NAMALWA (cell line): ENCODE measurements around the gene KYNU.
"Not testable (repeated sequence)": the region's sequence is repeated elsewhere in the genome, so short reads cannot be mapped to it uniquely, and the experiment has no call there.

Experiments used
- DNase-seq: peaks from one replicate; pipeline ENCODE4 v3.0.0-alpha.2; 2015; ENCODE audit warnings: low spot score

The KYNU gene

DNA sequence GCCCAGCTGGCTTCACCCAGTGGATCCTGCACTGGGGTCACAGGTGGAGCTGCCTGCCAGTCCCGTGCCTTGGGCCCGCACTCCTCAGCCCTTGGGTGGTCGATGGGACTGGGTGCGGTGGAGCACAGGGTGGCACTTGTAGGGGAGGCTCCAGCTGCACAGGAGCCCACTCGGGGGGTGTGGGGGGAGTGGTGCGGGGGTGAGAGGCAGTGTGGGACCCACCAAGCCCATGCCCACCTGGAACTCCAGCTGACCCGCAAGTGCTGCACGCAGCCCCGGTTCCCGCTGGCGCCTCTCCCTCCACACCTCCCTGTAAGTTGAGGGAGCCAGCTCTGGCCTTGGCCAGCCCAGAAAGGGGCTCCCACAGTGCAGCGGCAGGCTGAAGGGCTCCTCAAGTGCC is 212.1 kb downstream of the KYNU start:
- DNase-seq, result not testable (repeated sequence)
